ENCODE measurements around the gene MESP1. TPM values are rescaled to one million over a fixed set of nuclear protein-coding genes. Genes with fewer than 3 reads are reported as not detected.

The MESP1 gene
- total RNA-seq, 1 donor from 2014 or later = 1.1 TPM

DNA sequence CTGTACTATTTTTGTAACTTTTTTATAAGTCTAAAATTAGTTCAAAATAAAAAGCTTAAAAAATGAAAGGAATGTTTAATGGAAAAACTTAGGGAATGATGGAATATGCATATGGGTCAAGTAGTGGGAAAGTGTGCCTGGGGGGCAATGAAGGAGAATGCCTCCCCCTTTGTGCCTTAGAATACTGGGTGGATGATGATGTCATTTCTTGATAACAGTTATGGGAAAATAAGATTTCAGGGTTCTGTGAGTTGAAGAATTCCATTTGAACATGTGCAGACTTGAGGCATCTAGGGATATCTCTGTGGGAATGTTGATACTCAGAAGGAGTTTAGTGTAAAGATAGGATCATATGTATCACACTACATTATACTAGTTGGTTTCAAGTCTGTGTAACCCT, 46.6 kb downstream of the MESP1 start:
- no peak overlapping the region for H3K27ac Mint-ChIP-seq (ENCODE audit: unreplicated experiment)
- H3K9me3 Mint-ChIP-seq (ENCODE audit: unreplicated experiment) = no peaks in the 10 kb centered on the region
- H3K4me3 Mint-ChIP-seq (ENCODE audit: unreplicated experiment) = no peak overlapping the region
- TF ChIP-seq, protein P1, sequence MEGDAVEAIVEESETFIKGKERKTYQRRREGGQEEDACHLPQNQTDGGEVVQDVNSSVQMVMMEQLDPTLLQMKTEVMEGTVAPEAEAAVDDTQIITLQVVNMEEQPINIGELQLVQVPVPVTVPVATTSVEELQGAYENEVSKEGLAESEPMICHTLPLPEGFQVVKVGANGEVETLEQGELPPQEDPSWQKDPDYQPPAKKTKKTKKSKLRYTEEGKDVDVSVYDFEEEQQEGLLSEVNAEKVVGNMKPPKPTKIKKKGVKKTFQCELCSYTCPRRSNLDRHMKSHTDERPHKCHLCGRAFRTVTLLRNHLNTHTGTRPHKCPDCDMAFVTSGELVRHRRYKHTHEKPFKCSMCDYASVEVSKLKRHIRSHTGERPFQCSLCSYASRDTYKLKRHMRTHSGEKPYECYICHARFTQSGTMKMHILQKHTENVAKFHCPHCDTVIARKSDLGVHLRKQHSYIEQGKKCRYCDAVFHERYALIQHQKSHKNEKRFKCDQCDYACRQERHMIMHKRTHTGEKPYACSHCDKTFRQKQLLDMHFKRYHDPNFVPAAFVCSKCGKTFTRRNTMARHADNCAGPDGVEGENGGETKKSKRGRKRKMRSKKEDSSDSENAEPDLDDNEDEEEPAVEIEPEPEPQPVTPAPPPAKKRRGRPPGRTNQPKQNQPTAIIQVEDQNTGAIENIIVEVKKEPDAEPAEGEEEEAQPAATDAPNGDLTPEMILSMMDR (IDR thresholded peaks at IDR 0.05; ENCODE audit: partially characterized antibody, unreplicated experiment) = no peak
- H3K36me3 Mint-ChIP-seq (ENCODE audit: unreplicated experiment) = no peaks in the 10 kb centered on the region
- H3K4me1 Mint-ChIP-seq (ENCODE audit: low read depth, unreplicated experiment) = no peaks in the 10 kb centered on the region
- DNase-seq = no peak
- H3K27me3 Mint-ChIP-seq (ENCODE audit: unreplicated experiment) = peaks cover 2% of the 10 kb centered on the region

Other genes starting within 250 kb of the MESP1 start
- 2.7 TPM for gene TICRR, start 175.8 kb downstream of the MESP1 start, total RNA-seq (ENCODE audit: unreplicated experiment)
- 9.3 TPM for gene KIF7, start 95.8 kb downstream of the MESP1 start, total RNA-seq (ENCODE audit: unreplicated experiment)
- gene PLIN1, start 71.9 kb downstream of the MESP1 start, total RNA-seq (ENCODE audit: unreplicated experiment) = not detected
- gene PEX11A, start 60.5 kb downstream of the MESP1 start, total RNA-seq (ENCODE audit: unreplicated experiment) = 1.1 TPM
- gene WDR93, start 60.4 kb downstream of the MESP1 start, total RNA-seq (ENCODE audit: unreplicated experiment) = not detected
- gene MESP2, start 25.1 kb upstream of the MESP1 start, total RNA-seq (ENCODE audit: unreplicated experiment) = not detected
- 1.9 TPM for gene ANPEP, start 63.6 kb upstream of the MESP1 start, total RNA-seq (ENCODE audit: unreplicated experiment)
- gene AP3S2, start 142.7 kb upstream of the MESP1 start, total RNA-seq (ENCODE audit: unreplicated experiment) = 60.5 TPM
- gene ARPIN, start 161.7 kb upstream of the MESP1 start, total RNA-seq (ENCODE audit: unreplicated experiment) = 9.0 TPM